ENCODE data around the gene CUL5.

DNA sequence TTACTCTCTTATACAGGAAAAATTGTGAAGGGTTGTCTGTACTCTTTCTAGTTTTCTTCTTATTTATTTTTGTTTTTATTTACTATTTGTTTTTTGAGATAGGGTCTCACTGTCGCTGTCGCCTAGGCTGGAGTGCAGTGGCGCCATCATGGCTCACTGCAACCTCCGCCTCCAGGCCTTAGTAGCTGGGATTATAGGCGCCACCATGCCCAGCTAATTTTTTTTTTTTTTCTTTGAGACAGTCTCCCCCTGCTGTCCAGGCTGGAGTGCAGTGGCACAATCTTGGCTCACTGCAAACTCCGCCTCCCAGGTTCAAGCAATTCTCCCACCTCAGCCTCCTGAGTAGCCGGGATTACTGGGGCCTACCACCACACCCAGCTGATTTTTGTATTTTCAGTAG, 18.4 kb downstream of the CUL5 start:
- TF ChIP-seq CTCF (IDR thresholded peaks at IDR 0.05; ENCODE audit: low read depth, low read length) (no peak), EZH2phosphoT487 (IDR thresholded peaks at IDR 0.05; ENCODE audit: low read depth) (no peak)

Measured in OCI-LY3 (cell line).